Heart right ventricle (tissue), 16 donors: ENCODE data around the gene PGAM1. TPM values are rescaled to one million over a fixed set of nuclear protein-coding genes. Genes with fewer than 3 reads are reported as not detected.

Experiments used
- ATAC-seq, 8 donors: fragments of 200-7000 bp; cut with Tn5 transposase; one replicate each; pipeline ENCODE4 v1.9.1; 2020; ENCODE audit warnings: mild to moderate bottlenecking in 8 of 8, moderate library complexity in 8 of 8, moderate number of reproducible peaks in 1 of 8
- DNase-seq, 2 donors: peaks; one replicate each; pipeline ENCODE4 v3.0.0-alpha.2; 2020
- H3K27ac ChIP-seq, 10 donors: fragments of 200-600 bp; sonication (generic) in 2 of 10; one replicate each; pipeline versions ENCODE4 v1.5.0 to v1.8.0; 2020 to 2022; ENCODE audit warnings: mild to moderate bottlenecking in 3 of 10
- H3K27me3 ChIP-seq, 7 donors: fragments of 200-600 bp; one replicate each; pipeline ENCODE4 v1.8.0; 2021 to 2022; ENCODE audit warnings: mild to moderate bottlenecking in 2 of 7
- H3K36me3 ChIP-seq, 9 donors: fragments of 200-600 bp; sonication (generic) in 1 of 9; one replicate each; pipeline versions ENCODE4 v1.5.0 to v1.8.0; 2020 to 2022; ENCODE audit warnings: mild to moderate bottlenecking in 2 of 9
- H3K4me1 ChIP-seq, 9 donors: fragments of 200-600 bp; sonication (generic) in 1 of 9; one replicate each; pipeline versions ENCODE4 v1.5.0 to v1.8.0; 2020 to 2022; ENCODE audit warnings: mild to moderate bottlenecking in 4 of 9
- H3K4me3 ChIP-seq, 10 donors: fragments of 200-600 bp; sonication (generic) in 2 of 10; one replicate each; pipeline versions ENCODE4 v1.5.0 to v1.8.0; 2020 to 2022; ENCODE audit warnings: mild to moderate bottlenecking in 7 of 10, moderate library complexity in 2 of 10
- H3K9me3 ChIP-seq, 11 donors: fragments of 200-600 bp in 10 of 11; sonication (generic) in 2 of 11; one replicate each; pipeline versions ENCODE4 v1.5.0 to v1.8.0; 2013 to 2022; ENCODE audit warnings: mild to moderate bottlenecking in 2 of 11, control low read depth in 1 of 11, moderate library complexity in 1 of 11
- WGBS, 2 donors: extraction: QIAGEN DNeasy Blood & Tissue Kit; methylation state at CpG; one replicate each; pipeline ENCODE4 v1.1.7; 2013; ENCODE audit warnings: inconsistent platforms in 1 of 2; 5-methylcytosine and 5-hydroxymethylcytosine counted together
- intact Hi-C, 10 donors: fragments of 100-400 bp; cut with DNase I; formaldehyde crosslinking; loops; one replicate each; pipeline versions ENCODE4 v1.11.1 to v1.14.2; 2022
- polyA plus RNA-seq, 2 donors: library from polyadenylated mRNA; stranded (reverse); fragments of 200-250 nt; gene quantifications; one replicate each; pipeline ENCODE4 v1.2.3, GENCODE V29; 2013
- total RNA-seq, 10 donors: library from RNA; stranded (reverse); fragmentation: NEBNext Ultra II Directional in 3 of 10; extraction: Animal tissue kit (Norgen Biotek cat#: 25700) in 3 of 10; gene quantifications; one replicate each; pipeline versions ENCODE4 v1.2.1 to v1.2.4, GENCODE V29; 2021 to 2023
- TF ChIP-seq, protein P1 (sequence below), 9 donors: fragments of 200-600 bp; sonication (generic) in 2 of 9; IDR thresholded peaks; one replicate each; pipeline versions ENCODE4 v1.5.0 to v1.8.0; 2021 to 2022; ENCODE audit warnings: antibody characterized with exemption in 9 of 9, mild to moderate bottlenecking in 5 of 9, moderate library complexity in 1 of 9
- donor health status: Arrhythmogenic right ventricular cardiomyopathy.
- donor health status: ischemic (EF 13 %, LVEDD 7.1; RV severe dilation, severe dysfunction).
- donor health status: healthy with polysubstance abuse.
- donor health status: DM: no; HTN: yes; CAD: no.
- donor health status: DM: no; HTN: no; CAD: no.
- donor health status: ischemic (EF 25% LVEDD 6.9; RV normal size, moderate dysfunction).
- donor health status: ischemic (EF 25% LVEDD 5.7; RV mildly dilated, moderate dysfunction).
- donor health status: healthy.
- donor health status: DM: yes; HTN: yes; CAD: no.
- donor health status: Ischemic cardiomyopathy.
- donor health status: ischemic (EF 35%, LVEDD 5.7; RV mildly dilated, moderate dysfunction).
- donor health status: nonischemic (EF 11% LVEDD 7.7; RV severe dilation, severe dysfunction).
- donor health status: DM: yes; HTN: yes; CAD: no.
- donor health status: PGD.
- donor health status: ischemic (EF 29% LVEDD 5.4; RV normal size, mild dysfunction).
- donor health status: nonischemic (EF 23%, LVEDD 6.1; RV moderate dilation, normal function).

The PGAM1 gene
- total and polyA plus RNA-seq, 12 donors = 21.5 to 389 (median 246) TPM

GRCh38 chr10:97482381-97482780 is 56.4 kb downstream of the PGAM1 start:
- TF ChIP-seq, protein P1, sequence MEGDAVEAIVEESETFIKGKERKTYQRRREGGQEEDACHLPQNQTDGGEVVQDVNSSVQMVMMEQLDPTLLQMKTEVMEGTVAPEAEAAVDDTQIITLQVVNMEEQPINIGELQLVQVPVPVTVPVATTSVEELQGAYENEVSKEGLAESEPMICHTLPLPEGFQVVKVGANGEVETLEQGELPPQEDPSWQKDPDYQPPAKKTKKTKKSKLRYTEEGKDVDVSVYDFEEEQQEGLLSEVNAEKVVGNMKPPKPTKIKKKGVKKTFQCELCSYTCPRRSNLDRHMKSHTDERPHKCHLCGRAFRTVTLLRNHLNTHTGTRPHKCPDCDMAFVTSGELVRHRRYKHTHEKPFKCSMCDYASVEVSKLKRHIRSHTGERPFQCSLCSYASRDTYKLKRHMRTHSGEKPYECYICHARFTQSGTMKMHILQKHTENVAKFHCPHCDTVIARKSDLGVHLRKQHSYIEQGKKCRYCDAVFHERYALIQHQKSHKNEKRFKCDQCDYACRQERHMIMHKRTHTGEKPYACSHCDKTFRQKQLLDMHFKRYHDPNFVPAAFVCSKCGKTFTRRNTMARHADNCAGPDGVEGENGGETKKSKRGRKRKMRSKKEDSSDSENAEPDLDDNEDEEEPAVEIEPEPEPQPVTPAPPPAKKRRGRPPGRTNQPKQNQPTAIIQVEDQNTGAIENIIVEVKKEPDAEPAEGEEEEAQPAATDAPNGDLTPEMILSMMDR (IDR thresholded peaks at IDR 0.05) = no peak
- intact Hi-C loops = no loop called here
- no peaks in the 10 kb centered on the region for H3K9me3 ChIP-seq
- DNase-seq (no peak), ATAC-seq (no peak)
- H3K27ac ChIP-seq = no peak overlapping the region
- H3K27me3 ChIP-seq = no peaks in the 10 kb centered on the region
- peaks cover 0 to 35% (median 10%) of the 10 kb centered on the region in 9 donors for H3K4me1 ChIP-seq
- peaks cover 0 to 83% (median 35%) of the 10 kb centered on the region in 9 donors for H3K36me3 ChIP-seq
- 77 to 84% methylated on average over 1 of the region's 1 CpG for WGBS, 2 donors
- no peak overlapping the region for H3K4me3 ChIP-seq

Other genes with a start within 250 kb of the PGAM1 start
- under 1 TPM in 9 of 10 donors, not detected in 1; 0.04 to 0.31 (median 0.13) TPM for gene SLIT1, start 240.2 kb upstream of the PGAM1 start, total RNA-seq
- gene SLIT1, start 240.2 kb upstream of the PGAM1 start, polyA plus RNA-seq = under 1 TPM; 0.07 TPM
- 1 to 10 TPM; 2.3 to 6.2 (median 3.6) TPM for gene ARHGAP19, start 133.6 kb upstream of the PGAM1 start, total RNA-seq
- 1 to 10 TPM; 1.5 to 1.7 TPM for gene ARHGAP19, start 133.6 kb upstream of the PGAM1 start, polyA plus RNA-seq
- 1 to 10 TPM; 2.3 to 6.6 (median 3.1) TPM for gene FRAT1, start 106.9 kb upstream of the PGAM1 start, total RNA-seq
- gene FRAT1, start 106.9 kb upstream of the PGAM1 start, polyA plus RNA-seq = 1 to 10 TPM; 1.3 to 1.5 TPM
- 10 to 100 TPM in 1 of 10 donors, 1 to 10 TPM in 9; 3.9 to 11.0 (median 5.8) TPM for gene FRAT2, start 91.5 kb upstream of the PGAM1 start, total RNA-seq
- gene FRAT2, start 91.5 kb upstream of the PGAM1 start, polyA plus RNA-seq = 1 to 10 TPM; 2.9 to 4.5 TPM
- 10 to 100 TPM; 11.1 to 30.5 (median 20.8) TPM for gene RRP12, start 24.9 kb upstream of the PGAM1 start, total RNA-seq
- gene RRP12, start 24.9 kb upstream of the PGAM1 start, polyA plus RNA-seq = 10 to 100 TPM; 29.3 to 46.6 TPM
- 10 to 100 TPM; 11.7 to 20.3 (median 15.1) TPM for gene EXOSC1, start 19.8 kb downstream of the PGAM1 start, total RNA-seq
- 10 to 100 TPM; 31.0 to 31.3 TPM for gene EXOSC1, start 19.8 kb downstream of the PGAM1 start, polyA plus RNA-seq
- 10 to 100 TPM; 13.4 to 27.3 (median 18.4) TPM for gene ZDHHC16, start 20.0 kb downstream of the PGAM1 start, total RNA-seq
- gene ZDHHC16, start 20.0 kb downstream of the PGAM1 start, polyA plus RNA-seq = 10 to 100 TPM; 21.1 to 49.6 TPM
- gene MMS19, start 72.2 kb downstream of the PGAM1 start, total RNA-seq = 10 to 100 TPM; 34.7 to 49.1 (median 43.8) TPM
- gene MMS19, start 72.2 kb downstream of the PGAM1 start, polyA plus RNA-seq = 10 to 100 TPM; 44.0 to 64.9 TPM
- 10 to 100 TPM; 13.6 to 34.0 (median 20.5) TPM for gene UBTD1, start 72.7 kb downstream of the PGAM1 start, total RNA-seq
- gene UBTD1, start 72.7 kb downstream of the PGAM1 start, polyA plus RNA-seq = 10 to 100 TPM; 36.5 to 56.0 TPM
- gene ANKRD2, start 146.6 kb downstream of the PGAM1 start, total RNA-seq = 100 to 1,000 TPM in 6 of 10 donors, 10 to 100 TPM in 4; 46.3 to 395 (median 133) TPM
- 100 to 1,000 TPM; 248 to 370 TPM for gene ANKRD2, start 146.6 kb downstream of the PGAM1 start, polyA plus RNA-seq
- gene HOGA1, start 158.2 kb downstream of the PGAM1 start, total RNA-seq = 10 to 100 TPM in 9 of 10 donors, 1 to 10 TPM in 1; 8.9 to 42.5 (median 17.4) TPM
- gene HOGA1, start 158.2 kb downstream of the PGAM1 start, polyA plus RNA-seq = 10 to 100 TPM; 30.4 to 58.3 TPM
- gene C10orf62, start 163.5 kb downstream of the PGAM1 start, total RNA-seq = 1 to 10 TPM in 3 of 10 donors, under 1 TPM in 5, not detected in 2; 0.20 to 1.7 (median 0.73) TPM
- 1 to 10 TPM; 1.1 to 2.4 TPM for gene C10orf62, start 163.5 kb downstream of the PGAM1 start, polyA plus RNA-seq
- gene MORN4, start 207.3 kb downstream of the PGAM1 start, total RNA-seq = 10 to 100 TPM in 8 of 10 donors, 1 to 10 TPM in 2; 4.4 to 17.1 (median 12.8) TPM
- gene MORN4, start 207.3 kb downstream of the PGAM1 start, polyA plus RNA-seq = 10 to 100 TPM; 16.0 to 17.6 TPM
- gene PI4K2A, start 214.5 kb downstream of the PGAM1 start, total RNA-seq = 10 to 100 TPM in 9 of 10 donors, 1 to 10 TPM in 1; 9.4 to 18.5 (median 14.2) TPM
- 10 to 100 TPM in 1 of 2 donors, 1 to 10 TPM in 1; 5.3 to 20.7 TPM for gene PI4K2A, start 214.5 kb downstream of the PGAM1 start, polyA plus RNA-seq